Trophoblast cell (in vitro differentiated cells and primary cell): ENCODE data around the gene CTR9.

Source experiments
- DNase-seq, 2 donors: peaks; one replicate each; pipeline ENCODE4 v3.0.0-alpha.2; 2016
- H2AFZ ChIP-seq: 2 replicates; pipeline ENCODE4 v1.6.1; 2013; ENCODE audit warnings: low read length, moderate library complexity, mild to moderate bottlenecking; ENCODE audit not compliant: insufficient read depth, poor library complexity
- H2AK5ac ChIP-seq: 2 replicates; pipeline ENCODE4 v1.6.1; 2013; ENCODE audit warnings: mild to moderate bottlenecking, low read length
- H2BK120ac ChIP-seq: 2 replicates; pipeline ENCODE4 v1.6.1; 2013; ENCODE audit warnings: low read length, mild to moderate bottlenecking, moderate library complexity; ENCODE audit not compliant: insufficient read depth, poor library complexity
- H2BK12ac ChIP-seq: 2 replicates; pipeline ENCODE4 v1.6.1; 2013; ENCODE audit warnings: mild to moderate bottlenecking, low read length, moderate library complexity
- H2BK5ac ChIP-seq: 2 replicates; pipeline ENCODE4 v1.6.1; 2013; ENCODE audit warnings: low read length, low read depth, moderate library complexity, mild to moderate bottlenecking; ENCODE audit not compliant: poor library complexity
- H3K14ac ChIP-seq: 2 replicates; pipeline ENCODE4 v1.6.1; 2013; ENCODE audit warnings: mild to moderate bottlenecking, low read length
- H3K18ac ChIP-seq: 2 replicates; pipeline ENCODE4 v1.6.1; 2013; ENCODE audit warnings: mild to moderate bottlenecking, low read length
- H3K23ac ChIP-seq: 2 replicates; pipeline ENCODE4 v1.6.1; 2013; ENCODE audit warnings: low read length
- H3K27ac ChIP-seq: 2 replicates; pipeline ENCODE4 v1.5.1; 2013; ENCODE audit warnings: low read depth, mild to moderate bottlenecking, inconsistent platforms, low read length, moderate library complexity
- H3K27me3 ChIP-seq: 2 replicates; pipeline ENCODE4 v1.6.1; 2013; ENCODE audit warnings: inconsistent platforms, mild to moderate bottlenecking, low read length, moderate library complexity; ENCODE audit not compliant: insufficient read depth
- H3K36me3 ChIP-seq, 2 experiments: 1 replicate in 1 of 2; 2 replicates in 1 of 2; pipeline ENCODE4 v1.6.1; 2013; ENCODE audit warnings: low read length in 2 of 2, mild to moderate bottlenecking in 2 of 2, moderate library complexity in 1 of 2; ENCODE audit not compliant: insufficient read depth in 2 of 2, control insufficient read depth in 1 of 2
- H3K4ac ChIP-seq: 2 replicates; pipeline ENCODE4 v1.6.1; 2013; ENCODE audit warnings: low read depth, mild to moderate bottlenecking, low read length, moderate library complexity
- H3K4me1 ChIP-seq, 2 experiments: 1 replicate in 1 of 2; 2 replicates in 1 of 2; pipeline ENCODE4 v1.6.1; 2013; ENCODE audit warnings: low read length in 2 of 2, mild to moderate bottlenecking in 2 of 2, moderate library complexity in 1 of 2; ENCODE audit not compliant: insufficient read depth in 2 of 2, control insufficient read depth in 1 of 2
- H3K4me2 ChIP-seq: 2 replicates; pipeline ENCODE4 v1.6.1; 2013; ENCODE audit warnings: inconsistent platforms, mild to moderate bottlenecking, low read length, moderate library complexity
- H3K4me3 ChIP-seq: 2 replicates; pipeline ENCODE4 v1.5.1; 2013; ENCODE audit warnings: mild to moderate bottlenecking, low read depth, low read length, inconsistent platforms
- H3K79me1 ChIP-seq: one replicate; pipeline ENCODE4 v1.6.1; 2013; ENCODE audit warnings: low read length
- H3K79me2 ChIP-seq: 2 replicates; pipeline ENCODE4 v1.6.1; 2013; ENCODE audit warnings: low read length, mild to moderate bottlenecking; ENCODE audit not compliant: control insufficient read depth, insufficient read depth, poor library complexity
- H3K9ac ChIP-seq: 2 replicates; pipeline ENCODE4 v1.6.1; 2013; ENCODE audit warnings: mild to moderate bottlenecking, low read length
- H3K9me3 ChIP-seq: 2 replicates; pipeline ENCODE4 v1.6.1; 2013; ENCODE audit warnings: low read depth, mild to moderate bottlenecking, control low read depth, inconsistent platforms, low read length; ENCODE audit not compliant: insufficient read depth
- H4K12ac ChIP-seq: 2 replicates; pipeline ENCODE4 v1.6.1; 2013; ENCODE audit warnings: low read depth, mild to moderate bottlenecking, low read length, moderate library complexity
- H4K8ac ChIP-seq: 2 replicates; pipeline ENCODE4 v1.6.1; 2013; ENCODE audit warnings: low read depth, mild to moderate bottlenecking, low read length, moderate library complexity
- H4K91ac ChIP-seq: one replicate; pipeline ENCODE4 v1.6.1; 2013; ENCODE audit warnings: low read depth, mild to moderate bottlenecking, low read length, moderate library complexity
- WGBS: extraction: QIAGEN DNeasy Blood & Tissue Kit; methylation state at CpG from one replicate; pipeline ENCODE4 v1.1.7; 2013; ENCODE audit warnings: missing lambda C conversion rate; ENCODE audit not compliant: insufficient read length, insufficient coverage; ENCODE audit errors: extremely low coverage; 5-methylcytosine and 5-hydroxymethylcytosine counted together

Gene CTR9

DNA sequence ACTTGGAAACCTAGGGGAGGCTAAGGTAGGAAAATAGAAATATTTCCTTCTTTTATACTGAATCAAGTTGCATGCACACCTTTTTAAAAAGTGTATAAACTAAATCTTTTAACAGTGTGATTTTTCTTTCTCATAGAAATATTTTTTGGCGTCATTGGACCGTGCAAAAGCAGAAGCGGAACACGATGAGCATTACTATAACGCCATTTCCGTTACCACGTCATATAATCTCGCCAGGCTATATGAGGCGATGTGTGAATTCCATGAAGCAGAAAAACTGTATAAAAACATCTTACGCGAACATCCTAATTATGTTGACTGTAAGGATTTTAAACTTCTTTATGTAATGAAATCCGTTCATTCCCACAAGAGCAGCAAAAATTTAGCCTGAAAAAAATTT lies 13.4 kb downstream of the CTR9 start:
- no peak overlapping the region for H2BK5ac ChIP-seq
- H3K18ac ChIP-seq: no peak overlapping the region
- no peaks in the 10 kb centered on the region for H3K4me1 ChIP-seq
- no peak overlapping the region for H3K23ac ChIP-seq
- H3K27me3 ChIP-seq: no peaks in the 10 kb centered on the region
- no peaks in the 10 kb centered on the region for H3K9me3 ChIP-seq
- no peak for DNase-seq
- H2AK5ac ChIP-seq: no peak overlapping the region
- H2AFZ ChIP-seq: no peak overlapping the region
- no peak overlapping the region for H2BK12ac ChIP-seq
- no peak overlapping the region for H3K27ac ChIP-seq
- no peak overlapping the region for H3K9ac ChIP-seq
- no peak overlapping the region for H3K14ac ChIP-seq
- no peaks in the 10 kb centered on the region for H3K79me2 ChIP-seq
- H3K36me3 ChIP-seq: peaks cover 11 to 21% of the 10 kb centered on the region in 2 experiments
- no peak overlapping the region for H4K12ac ChIP-seq
- H3K4ac ChIP-seq: no peak overlapping the region
- H3K4me3 ChIP-seq: no peak overlapping the region
- WGBS: no CpG with 5 or more reads among the region's 12 CpGs
- no peak overlapping the region for H4K8ac ChIP-seq
- H2BK120ac ChIP-seq: no peak overlapping the region
- H3K79me1 ChIP-seq: no peaks in the 10 kb centered on the region
- H3K4me2 ChIP-seq: no peak overlapping the region
- H4K91ac ChIP-seq: no peak overlapping the region

DNA sequence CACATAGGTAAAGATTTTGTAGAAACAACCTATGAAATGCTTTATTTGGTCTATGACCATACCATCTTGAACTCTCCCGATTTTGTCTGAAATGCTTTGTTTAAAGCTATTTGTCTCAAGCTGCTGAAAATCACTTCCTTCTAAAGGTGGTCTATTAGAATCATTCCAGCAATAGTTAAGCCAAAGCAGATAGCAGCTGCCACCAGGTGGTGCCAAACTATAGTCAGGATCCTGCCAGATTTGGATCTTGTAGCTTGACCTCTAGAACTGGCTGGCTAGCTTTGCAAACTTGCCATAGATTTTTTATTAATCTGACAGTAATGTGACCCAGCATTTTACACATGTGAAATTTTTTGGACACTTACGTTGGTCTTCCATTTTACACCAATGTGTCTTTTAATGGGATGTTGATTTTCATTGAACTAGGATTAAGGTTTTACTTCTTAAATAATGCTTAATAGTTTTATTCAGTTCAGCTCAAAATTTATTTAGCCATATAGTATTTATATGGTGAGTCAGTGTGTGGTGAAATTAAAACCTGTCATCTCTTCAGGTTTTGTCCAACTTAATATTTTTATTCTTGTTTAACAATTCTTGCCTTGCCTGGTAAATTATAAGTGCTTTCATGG lies 19.7 kb downstream of the CTR9 start:
- no peak overlapping the region for H3K4me2 ChIP-seq
- H2BK120ac ChIP-seq: no peak overlapping the region
- H3K27ac ChIP-seq: no peak overlapping the region
- no peak overlapping the region for H3K18ac ChIP-seq
- H2AK5ac ChIP-seq: no peak overlapping the region
- no peak overlapping the region for H3K14ac ChIP-seq
- DNase-seq: peak; percentile 38 to 73
- H3K4me3 ChIP-seq: no peak overlapping the region
- no peak overlapping the region for H4K91ac ChIP-seq
- no peak overlapping the region for H3K4ac ChIP-seq
- H3K9ac ChIP-seq: no peak overlapping the region
- peaks cover 16 to 23% of the 10 kb centered on the region in 2 experiments for H3K36me3 ChIP-seq
- H4K12ac ChIP-seq: no peak overlapping the region
- no peaks in the 10 kb centered on the region for H3K9me3 ChIP-seq
- H4K8ac ChIP-seq: no peak overlapping the region
- no peak overlapping the region for H2BK5ac ChIP-seq
- no peaks in the 10 kb centered on the region for H3K79me1 ChIP-seq
- H3K4me1 ChIP-seq: no peaks in the 10 kb centered on the region
- H2BK12ac ChIP-seq: no peak overlapping the region
- WGBS: no CpG with 5 or more reads among the region's 2 CpGs
- no peaks in the 10 kb centered on the region for H3K79me2 ChIP-seq
- no peaks in the 10 kb centered on the region for H3K27me3 ChIP-seq
- H2AFZ ChIP-seq: no peak overlapping the region
- H3K23ac ChIP-seq: no peak overlapping the region

DNA sequence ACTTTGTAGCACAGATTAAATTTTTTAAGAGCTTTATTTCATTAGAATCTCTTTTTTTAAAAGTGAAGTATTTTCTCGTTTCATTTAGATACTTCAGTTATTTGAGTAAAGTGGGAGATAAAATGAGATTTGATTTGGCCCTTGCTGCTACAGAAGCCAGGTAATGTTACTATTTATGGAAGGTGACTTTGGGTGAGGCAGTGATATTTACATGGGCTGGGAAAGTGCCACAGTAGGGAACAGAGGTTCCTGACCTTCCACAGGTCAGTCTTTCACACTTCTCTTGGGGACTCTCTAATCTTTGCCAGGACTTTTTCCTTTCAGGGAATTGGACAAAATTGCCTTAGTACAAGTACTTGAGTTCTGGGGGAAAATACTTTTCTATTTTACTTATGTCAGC lies 20.4 kb downstream of the CTR9 start:
- Histone ChIP-seq H3K4ac (no peak overlapping the region), H3K4me1 (no peaks in the 10 kb centered on the region), H2BK12ac (no peak overlapping the region), H3K9ac (no peak overlapping the region), H4K8ac (no peak overlapping the region), H3K9me3 (no peaks in the 10 kb centered on the region), H3K4me3 (no peak overlapping the region), H2BK5ac (no peak overlapping the region), H3K79me1 (no peaks in the 10 kb centered on the region), H3K18ac (no peak overlapping the region), H2AK5ac (no peak overlapping the region), H3K4me2 (no peak overlapping the region), H4K12ac (no peak overlapping the region), H3K23ac (no peak overlapping the region), H3K27ac (no peak overlapping the region), H3K79me2 (no peaks in the 10 kb centered on the region), H2BK120ac (no peak overlapping the region), H3K27me3 (no peaks in the 10 kb centered on the region), H3K14ac (no peak overlapping the region), H2AFZ (no peak overlapping the region), H3K36me3 (peaks cover 16 to 27% of the 10 kb centered on the region in 2 experiments), H4K91ac (no peak overlapping the region)
- DNase-seq: no peak
- no CpG with 5 or more reads among the region's 1 CpG for WGBS

DNA sequence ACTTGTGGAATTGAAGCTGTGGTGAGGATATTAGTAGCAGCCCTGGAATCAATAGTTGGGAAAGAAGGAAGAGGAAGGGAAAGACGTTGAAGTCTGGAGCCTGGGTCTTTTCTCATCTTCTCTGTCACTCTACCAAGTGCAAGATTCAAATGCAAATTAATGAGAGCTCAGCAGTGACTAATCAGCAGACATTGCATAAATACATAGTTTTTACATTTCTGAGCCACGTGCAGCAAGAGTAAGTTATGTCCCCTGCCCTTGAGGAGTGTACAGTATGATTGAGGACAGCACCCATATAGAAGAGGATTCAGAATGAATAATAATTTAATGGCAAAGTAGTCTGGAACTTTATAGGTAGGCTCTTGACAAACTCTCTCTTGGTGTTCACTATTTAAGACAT lies 23.8 kb downstream of the CTR9 start:
- Histone ChIP-seq H3K4me3 (no peak overlapping the region), H3K79me2 (no peaks in the 10 kb centered on the region), H3K27me3 (no peaks in the 10 kb centered on the region), H3K4me1 (peaks cover 7 to 11% of the 10 kb centered on the region in 2 experiments), H2BK5ac (no peak overlapping the region), H3K4ac (no peak overlapping the region), H2AFZ (no peak overlapping the region), H3K14ac (no peak overlapping the region), H3K18ac (no peak overlapping the region), H2BK120ac (no peak overlapping the region), H3K27ac (no peak overlapping the region), H3K79me1 (peaks cover 10% of the 10 kb centered on the region), H2AK5ac (no peak overlapping the region), H3K4me2 (no peak overlapping the region), H4K12ac (no peak overlapping the region), H2BK12ac (no peak overlapping the region), H3K9me3 (no peaks in the 10 kb centered on the region), H3K36me3 (peaks cover 12 to 26% of the 10 kb centered on the region in 2 experiments), H3K23ac (no peak overlapping the region), H3K9ac (no peak overlapping the region), H4K8ac (no peak overlapping the region), H4K91ac (no peak overlapping the region)
- peak in 1 of 2 donors; percentile 20 for DNase-seq
- no CpG with 5 or more reads among the region's 2 CpGs for WGBS
